ENCODE measurements around the gene SOBP. TPM values are rescaled to one million over a fixed set of nuclear protein-coding genes. Genes with fewer than 3 reads are reported as not detected.

SOBP gene
- total RNA-seq, 2 experiments from 2014 or later, result 0.05 to 0.17 TPM

DNA sequence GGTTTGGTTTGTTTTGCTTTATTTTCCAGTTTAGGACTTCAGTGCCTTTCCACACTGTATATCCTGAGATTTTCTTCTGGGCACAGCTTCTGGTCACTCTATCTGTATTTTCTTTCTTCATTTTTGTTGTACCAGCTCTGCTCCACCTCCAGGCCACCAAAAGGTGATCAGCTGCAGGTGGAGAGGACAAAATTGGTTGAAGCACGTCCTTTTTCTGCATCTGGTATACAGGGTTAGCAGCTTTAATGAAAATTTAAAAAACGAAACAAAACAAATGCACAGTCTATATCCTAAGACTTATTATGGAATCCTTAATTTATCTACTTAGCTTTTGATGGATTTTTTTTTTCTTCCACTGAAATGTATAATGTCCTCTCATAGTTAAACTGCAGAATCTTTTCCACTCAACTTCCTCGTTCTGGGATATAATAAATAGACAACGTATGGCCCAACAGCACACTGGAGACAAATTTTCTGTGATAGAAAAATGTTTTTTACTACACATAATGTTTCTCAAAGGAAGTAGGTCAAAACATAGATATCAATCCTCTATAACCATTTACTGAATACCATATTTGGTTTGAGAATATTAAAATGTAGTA is 10.7 kb upstream of the SOBP start:
- H3K36me3 ChIP-seq (ENCODE audit: insufficient read depth, low read length), result no peaks in the 10 kb centered on the region
- Mint-ChIP-seq H3K4me1 (ENCODE audit: low read depth) (no peaks in the 10 kb centered on the region), H3K4me3 (no peak overlapping the region), H3K27ac (no peak overlapping the region), H3K27me3 (peaks cover 56% of the 10 kb centered on the region), H3K9me3 (no peaks in the 10 kb centered on the region), H3K36me3 (ENCODE audit: low read depth) (no peaks in the 10 kb centered on the region)
- TF ChIP-seq, protein P1, sequence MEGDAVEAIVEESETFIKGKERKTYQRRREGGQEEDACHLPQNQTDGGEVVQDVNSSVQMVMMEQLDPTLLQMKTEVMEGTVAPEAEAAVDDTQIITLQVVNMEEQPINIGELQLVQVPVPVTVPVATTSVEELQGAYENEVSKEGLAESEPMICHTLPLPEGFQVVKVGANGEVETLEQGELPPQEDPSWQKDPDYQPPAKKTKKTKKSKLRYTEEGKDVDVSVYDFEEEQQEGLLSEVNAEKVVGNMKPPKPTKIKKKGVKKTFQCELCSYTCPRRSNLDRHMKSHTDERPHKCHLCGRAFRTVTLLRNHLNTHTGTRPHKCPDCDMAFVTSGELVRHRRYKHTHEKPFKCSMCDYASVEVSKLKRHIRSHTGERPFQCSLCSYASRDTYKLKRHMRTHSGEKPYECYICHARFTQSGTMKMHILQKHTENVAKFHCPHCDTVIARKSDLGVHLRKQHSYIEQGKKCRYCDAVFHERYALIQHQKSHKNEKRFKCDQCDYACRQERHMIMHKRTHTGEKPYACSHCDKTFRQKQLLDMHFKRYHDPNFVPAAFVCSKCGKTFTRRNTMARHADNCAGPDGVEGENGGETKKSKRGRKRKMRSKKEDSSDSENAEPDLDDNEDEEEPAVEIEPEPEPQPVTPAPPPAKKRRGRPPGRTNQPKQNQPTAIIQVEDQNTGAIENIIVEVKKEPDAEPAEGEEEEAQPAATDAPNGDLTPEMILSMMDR (IDR thresholded peaks at IDR 0.05), result no peak
- CTCF ChIA-PET, result no interaction called here
- intact Hi-C loops (cut with DNase I, micrococcal nuclease), result no loop called here
- no peaks in the 10 kb centered on the region for H3K9me3 ChIP-seq (ENCODE audit: control insufficient read depth in 1 of 2, insufficient read depth in 1 of 2, low read length in 2 of 2)
- no peaks in the 10 kb centered on the region for H3K4me1 ChIP-seq (ENCODE audit: insufficient read depth, low read length)
- no peak overlapping the region for H3K4me3 ChIP-seq (ENCODE audit: low read length)
- H3K27me3 ChIP-seq (ENCODE audit: control insufficient read depth in 1 of 2, insufficient read depth in 2 of 2, low read length in 2 of 2), result peaks cover 10 to 15% of the 10 kb centered on the region in 2 experiments
- H3K27ac ChIP-seq (ENCODE audit: low read depth in 1 of 2, low read length in 2 of 2), result no peak overlapping the region
- DNase-seq (no peak), ATAC-seq (ENCODE audit: poor library complexity) (no peak)
- POLR2A ChIA-PET, result no interaction called here

DNA sequence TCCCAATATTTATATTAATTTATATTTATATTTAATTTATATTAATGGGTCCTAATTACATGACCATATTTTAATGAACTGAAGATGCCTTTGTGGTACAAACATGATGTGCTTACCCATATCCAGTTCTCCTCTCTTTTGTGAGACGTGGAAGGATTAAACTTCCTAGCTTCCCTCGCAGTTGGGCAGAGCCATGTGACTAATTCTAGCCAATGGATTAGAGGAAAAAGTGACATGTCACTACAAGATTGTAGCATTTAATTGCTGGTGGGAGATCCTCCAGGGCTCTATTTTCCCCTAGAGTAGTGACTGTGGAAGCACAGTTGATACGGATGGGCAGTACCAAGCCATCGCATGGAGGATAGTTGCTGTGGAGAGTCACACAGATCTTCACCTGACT is 4.8 kb upstream of the SOBP start:
- POLR2A ChIA-PET, result interaction anchor here (1.7 kb wide), 1 partner anchor 26 kb away, joined by 5 read pairs; the partner anchor contains the start of gene PDSS2

DNA sequence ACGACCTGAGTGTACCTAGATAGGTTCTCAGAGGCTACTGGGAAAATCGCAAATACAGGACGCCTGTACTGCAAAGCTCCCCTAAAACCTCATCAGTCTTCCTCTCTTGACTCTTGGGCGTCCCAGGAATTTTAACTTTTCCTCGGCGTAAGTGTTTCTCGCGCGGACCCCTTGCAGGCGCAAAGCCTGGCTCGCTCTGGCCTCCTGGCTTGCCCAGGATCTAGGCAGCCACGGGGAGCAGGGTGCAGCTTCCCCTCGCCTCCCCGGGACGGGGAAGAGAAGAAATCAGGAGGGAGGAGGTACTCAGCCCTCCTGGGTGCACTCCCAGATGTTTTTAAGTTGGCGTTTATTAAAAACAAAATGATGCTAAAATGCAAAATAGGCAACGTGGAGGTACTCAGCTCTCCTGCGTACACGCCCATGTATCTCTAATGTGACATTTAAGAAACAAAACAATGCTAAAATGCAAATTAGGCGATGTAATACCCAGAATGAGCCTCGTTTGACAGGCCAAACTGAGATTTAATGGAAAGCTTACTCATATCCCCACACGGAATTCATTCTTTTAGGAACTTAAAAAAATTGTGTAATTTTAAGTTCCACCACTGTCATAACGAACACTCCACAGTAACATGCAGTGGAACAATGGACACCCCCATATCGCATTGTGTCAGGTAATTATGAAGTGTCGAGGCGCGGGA is 1.6 kb upstream of the SOBP start:
- no peaks in the 10 kb centered on the region for H3K9me3 Mint-ChIP-seq
- ATAC-seq (ENCODE audit: poor library complexity), result peak; percentile 36
- peaks cover 57% of the 10 kb centered on the region for H3K27me3 Mint-ChIP-seq
- peaks cover 30% of the 10 kb centered on the region for H3K4me1 ChIP-seq (ENCODE audit: insufficient read depth, low read length)
- CTCF ChIA-PET, result no interaction called here
- no peaks in the 10 kb centered on the region for H3K36me3 ChIP-seq (ENCODE audit: insufficient read depth, low read length)
- POLR2A ChIA-PET, result interaction anchor here (2.9 kb wide), 1 partner anchor 29 kb away, joined by 9 read pairs; the partner anchor contains the start of gene PDSS2
- peaks cover 0 to 17% of the 10 kb centered on the region in 2 experiments for H3K9me3 ChIP-seq (ENCODE audit: control insufficient read depth in 1 of 2, insufficient read depth in 1 of 2, low read length in 2 of 2)
- H3K4me1 Mint-ChIP-seq (ENCODE audit: low read depth), result peaks cover 24% of the 10 kb centered on the region
- peaks cover 5% of the 10 kb centered on the region for H3K36me3 Mint-ChIP-seq (ENCODE audit: low read depth)
- peaks cover 46 to 72% of the 10 kb centered on the region in 2 experiments for H3K27me3 ChIP-seq (ENCODE audit: control insufficient read depth in 1 of 2, insufficient read depth in 2 of 2, low read length in 2 of 2)
- intact Hi-C loops (cut with DNase I, micrococcal nuclease), result no loop called here
- peak overlapping the region; percentile 94 for H3K4me3 Mint-ChIP-seq
- DNase-seq, result no peak
- TF ChIP-seq, protein P1 (IDR thresholded peaks at IDR 0.05), result no peak
- no peak overlapping the region for H3K27ac Mint-ChIP-seq
- H3K27ac ChIP-seq (ENCODE audit: low read depth in 1 of 2, low read length in 2 of 2), result no peak overlapping the region
- H3K4me3 ChIP-seq (ENCODE audit: low read length), result peak overlapping the region; percentile 52

More for the DNA sequence above, 4.8 kb upstream of the SOBP start:
- Mint-ChIP-seq H3K27me3 (peaks cover 71% of the 10 kb centered on the region), H3K27ac (no peak overlapping the region), H3K4me3 (no peak overlapping the region), H3K4me1 (ENCODE audit: low read depth) (peaks cover 17% of the 10 kb centered on the region), H3K9me3 (no peaks in the 10 kb centered on the region), H3K36me3 (ENCODE audit: low read depth) (peaks cover 5% of the 10 kb centered on the region)
- CTCF ChIA-PET, result no interaction called here
- intact Hi-C loops (cut with DNase I, micrococcal nuclease), result no loop called here
- no peaks in the 10 kb centered on the region for H3K36me3 ChIP-seq (ENCODE audit: insufficient read depth, low read length)
- H3K4me1 ChIP-seq (ENCODE audit: insufficient read depth, low read length), result peaks cover 18% of the 10 kb centered on the region
- TF ChIP-seq, protein P1 (IDR thresholded peaks at IDR 0.05), result no peak
- peaks cover 0 to 8% of the 10 kb centered on the region in 2 experiments for H3K9me3 ChIP-seq (ENCODE audit: control insufficient read depth in 1 of 2, insufficient read depth in 1 of 2, low read length in 2 of 2)
- H3K27me3 ChIP-seq (ENCODE audit: control insufficient read depth in 1 of 2, insufficient read depth in 2 of 2, low read length in 2 of 2), result peaks cover 46 to 51% of the 10 kb centered on the region in 2 experiments
- no peak for ATAC-seq (ENCODE audit: poor library complexity)
- no peak for DNase-seq
- H3K27ac ChIP-seq (ENCODE audit: low read depth in 1 of 2, low read length in 2 of 2), result no peak overlapping the region
- no peak overlapping the region for H3K4me3 ChIP-seq (ENCODE audit: low read length)
